IMR-90 (cell line): ENCODE results near the gene SMTN.
A peak's percentile ranks its signal among the peaks of the same experiment; 100 is the strongest.

ENCODE experiments used
- BHLHE40 ChIP-seq: fragments of 150-350 bp; IDR thresholded peaks from 2 replicates; pipeline ENCODE4 v1.6.1; 2016; ENCODE audit warnings: mild to moderate bottlenecking, low read depth, low read length
- CEBPB ChIP-seq: IDR thresholded peaks from 2 replicates; pipeline ENCODE4 v1.6.1; 2012; ENCODE audit warnings: low read depth, low read length, improper control_type of control experiment
- CHD1 ChIP-seq: IDR thresholded peaks from 2 replicates; pipeline ENCODE4 v1.6.1; 2012; ENCODE audit warnings: low read depth, low read length, improper control_type of control experiment
- CTCF ChIP-seq: conservative IDR thresholded peaks from 2 replicates; pipeline ENCODE4 v1.5.1; 2012; ENCODE audit warnings: mild to moderate bottlenecking, low read depth, low read length, improper control_type of control experiment
- FOS ChIP-seq: fragments of 150-350 bp; IDR thresholded peaks from 2 replicates; pipeline ENCODE4 v1.6.1; 2016; ENCODE audit warnings: low read depth, low read length
- MAFK ChIP-seq: IDR thresholded peaks from 2 replicates; pipeline ENCODE4 v1.6.1; 2012; ENCODE audit warnings: low read depth, low read length, improper control_type of control experiment
- MXI1 ChIP-seq: IDR thresholded peaks from 2 replicates; pipeline ENCODE4 v1.6.1; 2012; ENCODE audit warnings: low read depth, mild to moderate bottlenecking, low read length, moderate library complexity, borderline replicate concordance
- NFE2L2 ChIP-seq: fragments of 150-350 bp; IDR thresholded peaks from 2 replicates; pipeline ENCODE4 v1.6.1; 2016; ENCODE audit warnings: low read depth, mild to moderate bottlenecking, low read length
- POLR2A ChIP-seq: IDR thresholded peaks from 2 replicates; pipeline ENCODE4 v1.6.1; 2012; ENCODE audit warnings: mild to moderate bottlenecking, low read depth, low read length
- RAD21 ChIP-seq: IDR thresholded peaks from 2 replicates; pipeline ENCODE4 v1.6.1; 2012; ENCODE audit warnings: low read length, improper control_type of control experiment
- RCOR1 ChIP-seq: IDR thresholded peaks from 2 replicates; pipeline ENCODE4 v1.6.1; 2012; ENCODE audit warnings: mild to moderate bottlenecking, low read length, improper control_type of control experiment; ENCODE audit not compliant: insufficient replicate concordance
- RFX5 ChIP-seq: IDR thresholded peaks from 2 replicates; pipeline ENCODE4 v1.8.0; 2012; ENCODE audit warnings: low read depth, mild to moderate bottlenecking, low read length, moderate library complexity
- SMC3 ChIP-seq: fragments of 150-350 bp; IDR thresholded peaks from 2 replicates; pipeline ENCODE4 v1.6.1; 2016; ENCODE audit warnings: low read depth, mild to moderate bottlenecking, antibody characterized with exemption, low read length, moderate library complexity
- USF2 ChIP-seq: fragments of 150-350 bp; IDR thresholded peaks from 2 replicates; pipeline ENCODE4 v1.6.1; 2017; ENCODE audit warnings: mild to moderate bottlenecking, antibody characterized with exemption, low read length, low read depth

- no peak for TF ChIP-seq CTCF
- no peak for TF ChIP-seq RCOR1
- TF ChIP-seq RAD21 = no peak
- no peak; the same call in 1 of the 2 replicates for TF ChIP-seq POLR2A
- peak; percentile 76 for TF ChIP-seq CEBPB
- no peak for TF ChIP-seq CHD1
- no peak for TF ChIP-seq SMC3
- TF ChIP-seq RFX5 = no peak
- TF ChIP-seq MAFK = no peak
- no peak for TF ChIP-seq FOS
- no peak for TF ChIP-seq MXI1
- TF ChIP-seq USF2 = no peak
- TF ChIP-seq BHLHE40 = no peak
- TF ChIP-seq NFE2L2 = no peak
Observed at GRCh38 chr22:31103899-31104694, 23.0 kb downstream of the SMTN start.
